NCI-H1436 treated with DMSO at 0.1 percent for 48 hours (cell line): Measurements from ENCODE around the gene CCL24.
"Not testable (repeated sequence)": the region's sequence is repeated elsewhere in the genome, so short reads cannot be mapped to it uniquely, and the experiment has no call there.

Experiments used
- DNase-seq: peaks from one replicate; lab custom pipeline; 2025; lab: John Stamatoyannopoulos, UW

The CCL24 gene

DNA sequence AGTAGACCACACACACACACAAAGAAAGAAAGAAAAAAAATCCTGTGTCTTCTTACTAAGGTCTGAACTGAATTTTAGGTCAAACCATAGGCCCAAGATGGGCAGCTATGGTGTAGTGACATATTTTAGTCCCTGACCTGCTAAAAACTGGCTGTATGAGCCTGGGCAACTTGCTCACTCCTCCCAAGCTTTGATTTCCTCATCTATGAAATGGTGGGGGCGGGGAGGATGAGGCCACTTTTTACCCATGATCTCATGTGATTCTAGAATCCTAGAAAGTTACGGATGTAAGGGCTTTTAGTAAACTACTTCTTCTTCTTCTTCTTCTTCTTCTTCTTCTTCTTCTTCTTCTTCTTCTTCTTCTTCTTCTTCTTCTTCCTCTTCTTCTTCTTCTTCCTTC, 6.1 kb upstream of the CCL24 start:
- DNase-seq, result no peak

- DNase-seq, result no peak
These were observed 4.9 kb upstream of the CCL24 start for GRCh38 chr7:75818472-75818871.

DNA sequence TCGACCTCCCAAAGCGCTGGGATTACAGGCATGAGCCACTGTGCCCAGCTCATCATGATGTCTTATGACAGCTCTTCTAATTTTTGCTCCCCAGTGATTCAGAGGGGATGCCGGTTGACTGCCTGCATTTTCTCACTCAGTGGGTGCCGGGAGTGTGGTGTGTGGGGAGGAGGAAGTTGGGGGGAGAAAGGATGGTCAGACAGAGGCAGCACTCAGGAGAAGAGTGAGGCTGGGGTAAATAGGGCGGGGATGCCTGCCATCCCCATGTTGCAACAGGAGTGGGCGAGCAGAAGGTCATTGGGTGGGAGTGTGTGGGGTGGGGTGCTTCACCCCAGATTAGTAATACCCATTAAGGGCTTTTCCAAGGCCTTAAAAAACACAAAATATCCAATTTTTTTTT, 3.5 kb upstream of the CCL24 start:
- no peak for DNase-seq

GRCh38 chr7:75815418-75816064, 1.9 kb upstream of the CCL24 start:
- no peak for DNase-seq

DNA sequence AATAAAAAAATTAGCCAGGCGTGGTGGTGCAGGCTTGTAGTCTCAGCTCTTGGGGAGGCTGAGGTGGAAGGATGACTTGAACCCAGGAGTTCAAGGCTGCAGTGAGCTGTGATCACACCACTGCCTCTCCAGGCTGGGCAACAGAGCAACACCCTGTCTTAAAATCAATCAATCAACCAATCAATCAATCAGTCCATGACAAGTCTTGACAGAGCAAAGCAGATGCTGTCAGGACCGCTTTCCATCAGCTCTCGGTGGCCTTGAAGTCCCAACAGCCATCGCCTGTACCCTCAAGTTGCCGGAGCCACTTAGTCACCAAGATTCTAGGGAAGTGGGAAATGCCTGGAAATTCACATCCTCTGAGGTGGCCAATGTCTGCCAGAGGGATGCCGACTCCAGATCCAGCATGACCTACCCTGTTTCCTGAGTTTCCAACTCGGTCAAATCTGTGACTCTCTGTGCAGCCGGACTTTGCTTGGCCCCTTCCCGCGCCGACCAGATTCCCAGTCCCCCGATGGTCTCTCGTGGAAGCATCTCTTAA, 871 bp upstream of the CCL24 start:
- no peak for DNase-seq

GRCh38 chr7:75813084-75813483, 522 bp downstream of the CCL24 start:
- no peak for DNase-seq

- DNase-seq, result no peak
These were observed 1.5 kb downstream of the CCL24 start for GRCh38 chr7:75811894-75812678.

GRCh38 chr7:75809396-75809795, 4.2 kb downstream of the CCL24 start:
- DNase-seq, result no peak

- no peak for DNase-seq
These were observed 5.5 kb downstream of the CCL24 start for GRCh38 chr7:75808106-75808505.

- DNase-seq, result no peak
These were observed 6.2 kb downstream of the CCL24 start for GRCh38 chr7:75807452-75807851.

DNA sequence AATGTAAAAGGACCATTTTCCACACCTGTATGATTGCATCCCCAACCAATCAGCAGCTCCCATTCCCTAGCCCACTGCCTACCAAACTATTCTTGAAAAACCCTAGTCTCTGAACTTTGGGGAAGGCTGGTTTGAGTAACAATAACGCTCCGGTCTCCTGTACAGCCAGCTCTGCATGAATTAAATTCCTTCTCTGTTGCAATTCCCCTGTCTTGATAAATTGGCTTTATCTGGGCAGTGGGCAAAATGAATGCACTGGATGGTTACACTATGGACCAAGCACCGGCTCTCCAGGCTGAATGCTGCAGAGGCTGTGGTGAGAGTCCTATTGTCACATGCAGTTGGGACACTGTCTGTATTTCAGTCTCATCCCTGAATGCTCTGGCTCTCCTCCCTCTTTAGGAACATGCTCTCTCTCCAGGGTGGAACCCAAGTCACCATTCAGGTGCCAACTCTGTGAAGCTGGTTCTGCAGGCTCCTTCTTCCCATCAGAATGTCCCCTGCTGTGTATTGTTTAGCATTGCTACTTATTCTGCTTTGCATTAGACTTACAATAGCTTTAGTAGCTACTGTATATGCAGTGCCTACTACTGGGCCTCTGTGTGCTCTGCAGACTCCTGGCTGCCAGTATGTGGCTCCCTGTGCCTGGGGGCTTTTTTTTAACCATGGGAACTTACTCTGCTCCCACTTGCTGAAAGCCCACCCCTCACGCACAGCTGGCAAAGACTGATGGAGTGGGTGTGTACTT, 6.9 kb downstream of the CCL24 start:
- DNase-seq, result no peak

- DNase-seq, result no peak
These were observed 8.9 kb downstream of the CCL24 start for GRCh38 chr7:75804705-75805104.

DNA sequence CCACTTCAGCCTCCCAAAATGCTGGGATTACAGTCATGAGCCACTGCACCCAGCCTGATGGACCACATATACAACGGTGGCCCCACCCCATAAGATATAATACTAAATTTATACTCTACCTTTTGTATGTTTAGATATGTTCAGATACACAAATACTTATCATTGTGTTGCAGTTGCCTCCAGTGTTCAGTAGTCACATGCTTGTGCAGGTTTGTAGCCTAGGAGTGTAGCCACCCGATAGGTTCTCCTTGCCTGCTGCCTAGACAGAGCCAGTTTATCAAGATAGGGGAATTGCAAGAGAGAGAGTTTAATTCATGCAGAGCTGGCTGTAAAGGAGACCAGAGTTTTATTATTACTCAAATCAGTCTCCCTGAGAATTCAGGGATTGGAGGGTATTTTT, 9.6 kb downstream of the CCL24 start:
- no peak for DNase-seq

DNA sequence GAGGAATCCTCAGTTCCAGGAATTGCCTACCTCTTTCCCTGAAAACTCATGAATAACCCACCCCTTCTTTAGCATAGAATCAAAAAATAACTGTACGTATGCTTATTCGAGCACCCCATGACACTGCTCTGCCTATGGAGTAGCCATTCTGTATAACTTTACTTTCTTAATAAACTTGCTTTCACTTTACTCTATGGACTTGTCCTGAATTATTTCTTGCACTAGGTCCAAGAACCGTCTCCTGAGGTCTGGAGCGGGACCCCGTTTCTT, 11.1 kb downstream of the CCL24 start:
- no peak for DNase-seq

GRCh38 chr7:75798770-75799169, 14.8 kb downstream of the CCL24 start:
- DNase-seq, result no peak

GRCh38 chr7:75796420-75796819, 17.2 kb downstream of the CCL24 start:
- DNase-seq, result no peak

DNA sequence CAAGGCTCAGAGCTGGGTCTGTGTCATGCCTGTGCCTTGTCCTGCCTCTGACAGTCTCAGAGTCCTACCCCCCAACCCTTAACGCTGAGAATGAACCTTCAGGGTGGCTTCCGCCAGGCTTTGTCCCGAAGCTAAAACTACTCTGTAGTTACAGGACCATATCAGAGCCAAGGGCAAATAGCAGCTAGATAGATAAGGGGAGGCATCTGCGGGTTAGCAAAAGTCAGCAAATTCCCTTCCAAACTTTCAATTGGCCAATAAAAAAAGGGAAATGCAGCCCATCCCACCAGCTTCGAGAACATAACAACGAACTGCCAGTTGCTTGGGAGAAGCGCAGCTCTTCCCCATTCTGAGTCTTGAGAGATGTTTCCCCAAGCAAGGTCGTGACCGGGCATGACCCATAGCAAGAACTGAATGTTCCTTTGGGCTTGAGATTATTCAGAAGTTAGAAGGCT, 17.7 kb downstream of the CCL24 start:
- DNase-seq, result no peak

GRCh38 chr7:75793676-75794075, 19.9 kb downstream of the CCL24 start:
- DNase-seq, result no peak

- not testable (repeated sequence) for DNase-seq
These were observed 21.0 kb downstream of the CCL24 start for GRCh38 chr7:75792567-75792966.

GRCh38 chr7:75789361-75789924, 24.2 kb downstream of the CCL24 start:
- DNase-seq, result no peak

DNA sequence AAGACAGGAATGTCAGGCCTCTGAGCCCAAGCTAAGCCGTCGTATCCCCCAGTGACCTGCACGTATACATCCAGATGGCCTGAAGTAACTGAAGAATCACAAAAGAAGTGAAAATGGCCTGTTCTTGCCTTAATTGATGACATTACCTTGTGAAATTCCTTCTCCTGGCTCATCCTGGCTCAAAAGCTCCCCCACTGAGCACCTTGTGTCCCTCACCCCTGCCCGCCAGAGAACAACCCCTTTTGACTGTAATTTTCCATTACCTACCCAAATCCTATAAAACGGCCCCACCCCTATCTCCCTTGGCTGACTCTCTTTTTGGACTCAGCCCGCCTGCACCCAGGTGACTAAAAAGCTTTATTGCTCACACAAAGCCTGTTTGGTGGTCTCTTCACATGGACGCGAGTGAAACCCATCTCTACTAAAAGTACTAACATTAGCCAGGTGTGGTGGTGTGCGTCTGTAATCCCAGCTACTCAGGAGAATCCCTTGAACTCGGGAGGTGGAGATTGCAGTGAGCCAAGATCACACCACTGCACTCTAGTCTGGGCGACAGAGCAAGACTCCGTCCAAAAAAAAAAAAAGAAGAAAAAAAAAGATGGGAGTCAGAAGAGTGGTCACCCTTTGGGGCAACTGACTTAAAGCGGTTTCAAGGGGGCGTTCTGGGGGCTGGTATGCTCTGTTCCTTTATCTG, 25.3 kb downstream of the CCL24 start:
- not testable (repeated sequence) for DNase-seq

GRCh38 chr7:75783058-75783457, 30.5 kb downstream of the CCL24 start:
- DNase-seq, result not testable (repeated sequence)
